ENCODE data around the gene TMEM60.

The TMEM60 gene

GRCh38 chr7:77759294-77759889 is 38.8 kb downstream of the TMEM60 start:
- H3K27ac ChIP-seq = peak overlapping the region; percentile 39; the same call in 1 of the 2 replicates
- TF ChIP-seq CTCF (conservative IDR thresholded peaks at IDR 0.05) = peak; percentile 83

GRCh38 chr7:77757589-77757988 is 40.6 kb downstream of the TMEM60 start:
- no peak for TF ChIP-seq CTCF (conservative IDR thresholded peaks at IDR 0.05)
- H3K27ac ChIP-seq = no peak overlapping the region

GRCh38 chr7:77753173-77753572 is 45.1 kb downstream of the TMEM60 start:
- no peak for TF ChIP-seq CTCF (conservative IDR thresholded peaks at IDR 0.05)
- no peak overlapping the region for H3K27ac ChIP-seq

GRCh38 chr7:77752016-77752415 is 46.2 kb downstream of the TMEM60 start:
- no peak for TF ChIP-seq CTCF (conservative IDR thresholded peaks at IDR 0.05)
- no peak overlapping the region for H3K27ac ChIP-seq

- TF ChIP-seq CTCF (conservative IDR thresholded peaks at IDR 0.05) = no peak
- H3K27ac ChIP-seq = peak overlapping the region; percentile 11; the same call in 1 of the 2 replicates
These were observed 50.5 kb downstream of the TMEM60 start for GRCh38 chr7:77747718-77748117.

- no peak for TF ChIP-seq CTCF (conservative IDR thresholded peaks at IDR 0.05)
- H3K27ac ChIP-seq = peak overlapping the region; percentile 11; the same call in 1 of the 2 replicates
These were observed 51.1 kb downstream of the TMEM60 start for GRCh38 chr7:77747178-77747577.

GRCh38 chr7:77746824-77747165 is 51.4 kb downstream of the TMEM60 start:
- no peak for TF ChIP-seq CTCF (conservative IDR thresholded peaks at IDR 0.05)
- peak overlapping the region; percentile 11; the same call in 1 of the 2 replicates for H3K27ac ChIP-seq
